GM12801 (cell line): ENCODE results near the gene GRAMD4.

Experiments used
- TF ChIP-seq, protein P1 (sequence below): IDR thresholded peaks from one replicate; pipeline ENCODE4 v1.5.1; 2011; ENCODE audit warnings: control low read depth; ENCODE audit not compliant: insufficient read length; ENCODE audit errors: extremely low read depth

GRAMD4 gene

DNA sequence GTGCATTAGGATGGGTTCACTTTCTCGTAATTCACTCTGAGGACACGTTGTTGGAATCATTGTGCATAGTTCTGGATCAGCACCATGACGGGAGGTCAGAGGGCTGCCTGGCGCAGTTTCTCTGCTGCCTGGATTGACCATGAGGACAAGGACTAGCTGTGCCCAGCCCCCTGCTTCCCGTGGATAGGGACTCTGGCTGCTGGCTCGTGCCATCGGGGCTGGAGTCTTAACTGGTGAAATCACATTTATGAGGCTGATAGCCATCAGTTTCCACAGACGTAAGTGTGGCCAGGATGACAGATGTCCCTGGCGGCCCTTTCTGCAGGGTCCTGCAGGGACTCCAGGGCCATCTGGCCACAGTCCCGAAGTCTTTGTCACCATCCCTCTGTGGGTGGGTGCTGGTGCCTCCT lies 24.1 kb upstream of the GRAMD4 start:
- TF ChIP-seq, protein P1, sequence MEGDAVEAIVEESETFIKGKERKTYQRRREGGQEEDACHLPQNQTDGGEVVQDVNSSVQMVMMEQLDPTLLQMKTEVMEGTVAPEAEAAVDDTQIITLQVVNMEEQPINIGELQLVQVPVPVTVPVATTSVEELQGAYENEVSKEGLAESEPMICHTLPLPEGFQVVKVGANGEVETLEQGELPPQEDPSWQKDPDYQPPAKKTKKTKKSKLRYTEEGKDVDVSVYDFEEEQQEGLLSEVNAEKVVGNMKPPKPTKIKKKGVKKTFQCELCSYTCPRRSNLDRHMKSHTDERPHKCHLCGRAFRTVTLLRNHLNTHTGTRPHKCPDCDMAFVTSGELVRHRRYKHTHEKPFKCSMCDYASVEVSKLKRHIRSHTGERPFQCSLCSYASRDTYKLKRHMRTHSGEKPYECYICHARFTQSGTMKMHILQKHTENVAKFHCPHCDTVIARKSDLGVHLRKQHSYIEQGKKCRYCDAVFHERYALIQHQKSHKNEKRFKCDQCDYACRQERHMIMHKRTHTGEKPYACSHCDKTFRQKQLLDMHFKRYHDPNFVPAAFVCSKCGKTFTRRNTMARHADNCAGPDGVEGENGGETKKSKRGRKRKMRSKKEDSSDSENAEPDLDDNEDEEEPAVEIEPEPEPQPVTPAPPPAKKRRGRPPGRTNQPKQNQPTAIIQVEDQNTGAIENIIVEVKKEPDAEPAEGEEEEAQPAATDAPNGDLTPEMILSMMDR, result no peak

DNA sequence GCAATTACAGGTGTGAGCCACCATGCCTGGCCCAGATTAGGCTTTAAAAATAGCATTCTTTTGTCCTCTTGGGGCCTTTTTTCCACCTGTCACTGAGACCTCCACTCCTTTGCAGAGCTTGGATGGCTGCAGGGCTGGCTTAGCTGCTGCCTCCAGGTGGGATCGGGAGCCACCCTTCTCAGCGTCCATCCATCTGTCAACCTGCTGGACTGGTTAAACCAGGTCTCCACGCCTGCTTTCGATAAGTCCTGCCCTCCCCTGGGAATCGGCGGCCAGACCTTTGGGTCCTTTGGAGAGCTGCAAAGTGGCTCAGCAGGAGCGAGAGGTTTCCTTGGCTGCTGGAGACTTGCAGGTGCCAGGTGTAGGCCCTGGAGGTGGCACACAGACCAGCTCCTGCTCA lies 23.4 kb upstream of the GRAMD4 start:
- TF ChIP-seq, protein P1, result no peak

DNA sequence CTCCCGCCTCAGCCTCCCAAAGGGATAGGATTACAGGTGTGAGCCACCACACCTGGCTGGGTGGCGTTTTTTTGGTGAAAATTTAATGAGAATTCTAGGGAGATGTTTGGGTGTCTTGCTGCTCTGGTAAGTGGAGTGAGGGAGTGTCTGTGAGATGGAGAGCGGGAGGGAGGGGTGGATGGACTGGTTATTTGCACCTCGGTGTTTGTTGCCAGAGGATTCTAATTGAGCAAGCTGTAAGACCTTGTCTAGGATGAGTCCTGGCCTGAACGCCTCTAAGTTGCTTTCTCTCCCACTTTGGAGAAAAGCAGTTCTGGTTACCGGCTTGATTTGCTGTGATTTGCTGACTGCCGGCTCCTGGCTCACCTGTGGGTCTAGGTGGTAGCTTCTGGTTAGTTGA lies 22.0 kb upstream of the GRAMD4 start:
- TF ChIP-seq, protein P1, result no peak

DNA sequence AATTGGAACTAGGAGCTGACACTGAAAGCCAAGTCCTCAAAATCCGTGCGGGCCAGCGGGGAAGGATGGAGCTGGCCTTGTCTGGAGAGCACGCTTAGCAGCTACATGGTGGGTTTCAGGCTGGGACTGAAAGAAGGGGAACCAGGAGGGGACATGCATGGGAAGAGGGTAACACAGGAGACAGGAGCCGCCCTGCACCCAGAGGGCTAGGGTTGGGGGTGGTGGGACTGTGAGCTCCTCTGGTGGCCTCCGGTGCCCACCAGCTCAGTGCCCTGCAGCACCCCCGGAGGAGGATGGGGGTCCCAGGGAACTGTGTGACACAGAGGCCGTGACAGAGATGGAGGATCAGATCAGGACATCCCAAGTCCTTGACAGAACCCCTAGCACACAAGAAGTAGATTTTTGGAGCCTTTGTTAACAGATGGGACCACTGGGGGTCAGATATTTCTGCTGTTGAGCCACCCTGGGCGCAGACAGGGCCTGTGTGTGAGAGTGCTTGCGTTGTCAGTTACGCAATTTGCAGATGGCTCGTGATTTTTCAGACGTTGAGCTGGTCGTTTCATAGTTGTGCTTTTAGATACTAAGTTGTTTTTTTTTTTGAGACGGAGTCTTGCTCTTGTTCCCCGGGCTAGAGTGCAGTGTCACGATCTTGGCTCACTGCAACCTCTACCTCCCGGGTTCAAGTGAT lies 21.3 kb upstream of the GRAMD4 start:
- TF ChIP-seq, protein P1, result no peak

DNA sequence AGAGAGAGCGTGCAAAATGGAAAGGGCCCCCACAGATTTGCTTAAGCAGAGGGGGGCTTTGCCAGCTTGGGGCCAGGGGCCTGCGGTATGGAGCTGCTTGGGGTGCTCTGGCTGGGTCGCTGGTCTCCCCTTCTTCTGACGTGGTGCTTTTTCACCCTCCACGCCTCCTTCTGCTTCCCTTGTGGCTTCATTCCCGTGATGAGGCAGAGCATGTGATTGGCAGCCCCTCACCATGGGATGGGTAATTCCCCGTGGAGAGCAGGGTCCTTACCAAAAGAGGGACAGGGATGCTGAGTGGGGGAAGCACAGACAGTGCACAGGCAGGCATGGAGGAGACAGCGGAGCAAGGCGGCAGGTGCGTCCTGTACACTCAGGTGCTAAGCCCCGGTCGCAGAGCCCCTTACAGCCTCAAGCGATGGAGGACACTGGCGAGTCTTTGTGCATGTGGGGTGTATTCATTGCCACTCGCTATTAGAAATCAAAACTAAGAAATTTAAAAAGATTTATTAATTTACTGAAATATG lies 19.9 kb upstream of the GRAMD4 start:
- TF ChIP-seq, protein P1, result no peak

DNA sequence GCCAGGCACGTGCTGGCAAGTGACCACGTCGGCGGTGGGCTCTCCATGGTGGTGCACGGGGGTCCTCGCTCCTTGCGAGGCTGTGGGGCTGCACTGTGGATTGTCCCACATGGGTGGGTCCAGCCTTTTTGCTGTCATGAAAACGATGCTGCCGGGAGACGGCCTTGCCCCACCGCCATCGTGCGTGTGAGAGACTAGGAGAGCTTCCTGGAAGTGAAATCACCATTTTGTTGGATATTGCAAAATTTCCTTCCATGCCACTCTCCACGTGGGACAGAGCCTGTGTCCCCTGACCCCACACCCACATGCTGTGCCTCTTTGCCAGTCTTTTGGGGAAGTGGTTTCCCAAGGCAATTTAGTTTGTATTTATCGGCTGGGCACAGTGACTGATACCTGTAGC lies 18.2 kb upstream of the GRAMD4 start:
- TF ChIP-seq, protein P1, result no peak

DNA sequence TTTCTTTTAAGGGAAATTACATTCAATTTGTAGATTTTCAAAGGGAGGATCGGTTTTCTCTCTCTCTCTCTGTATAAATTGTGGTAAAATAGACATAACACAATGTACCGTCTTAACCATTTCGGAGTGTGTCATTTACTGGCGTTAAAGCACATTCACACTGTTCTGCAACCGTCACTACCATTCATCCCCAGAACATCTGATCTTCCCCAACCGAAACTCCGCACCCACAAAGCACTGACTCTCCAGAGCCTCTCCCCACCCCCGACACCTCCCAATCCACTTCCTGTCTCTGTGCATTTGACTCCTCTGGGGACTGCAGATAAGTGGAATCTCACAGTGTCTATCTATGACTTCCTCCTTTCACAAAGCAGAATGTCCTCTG lies 15.9 kb upstream of the GRAMD4 start:
- TF ChIP-seq, protein P1, result no peak

DNA sequence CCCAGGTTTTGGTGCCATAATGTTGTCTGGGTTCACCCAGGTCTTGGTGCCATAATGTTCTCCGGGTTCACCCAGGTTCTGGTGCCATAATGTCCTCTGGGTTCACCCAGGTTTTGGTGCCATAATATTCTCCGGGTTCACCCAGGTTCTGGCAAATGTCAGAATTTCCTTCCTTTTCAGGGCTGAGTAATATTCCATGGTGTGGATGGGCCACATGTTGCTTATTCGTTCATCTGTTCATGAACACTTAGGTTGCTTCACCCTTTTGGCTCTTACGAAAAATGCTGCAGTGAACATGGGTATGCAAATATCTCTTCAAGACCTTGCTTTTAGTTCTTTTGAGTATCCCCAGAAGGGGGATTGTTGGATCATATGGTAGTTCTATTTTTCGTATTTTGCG lies 15.1 kb upstream of the GRAMD4 start:
- TF ChIP-seq, protein P1, result no peak
